Activated CD4-positive, alpha-beta memory T cell treated with anti-CD3 and anti-CD28 coated beads for 36 hours (primary cell): Measurements from ENCODE around the gene TMOD4. TPM values are rescaled to one million over a fixed set of nuclear protein-coding genes. Genes with fewer than 3 reads are reported as not detected.
A peak's percentile ranks its signal among the peaks of the same experiment; 100 is the strongest.
"Not testable (repeated sequence)": the region's sequence is repeated elsewhere in the genome, so short reads cannot be mapped to it uniquely, and the experiment has no call there.

Experiments
- CTCF ChIA-PET: fragments of 350-600 bp; sonication (Branson Sonifier 250); formaldehyde crosslinking; loops from one replicate; lab custom pipeline; 2021; ENCODE audit warnings: antibody characterized with exemption, inconsistent platforms; lab: Charles Lee
- POLR2A ChIA-PET: fragments of 350-600 bp; sonication (Branson Sonifier 250); formaldehyde crosslinking; loops from one replicate; lab custom pipeline; 2021; ENCODE audit warnings: antibody characterized with exemption; lab: Charles Lee
- DNase-seq: peaks from one replicate; pipeline ENCODE4 v3.0.0-alpha.2; 2020
- H3K27ac Mint-ChIP-seq: one replicate; pipeline ENCODE4 v1.8.0; 2021; ENCODE audit warnings: mixed read lengths
- H3K27me3 Mint-ChIP-seq: one replicate; pipeline ENCODE4 v1.8.0; 2021; ENCODE audit warnings: mixed read lengths
- H3K36me3 Mint-ChIP-seq: one replicate; pipeline ENCODE4 v1.8.0; 2021; ENCODE audit warnings: mixed read lengths
- H3K4me1 Mint-ChIP-seq: one replicate; pipeline ENCODE4 v1.8.0; 2021; ENCODE audit warnings: low read depth, mixed read lengths
- H3K4me3 Mint-ChIP-seq: one replicate; pipeline ENCODE4 v1.8.0; 2021; ENCODE audit warnings: mild to moderate bottlenecking, mixed read lengths
- H3K9me3 Mint-ChIP-seq: one replicate; pipeline ENCODE4 v1.8.0; 2021; ENCODE audit warnings: mixed read lengths
- intact Hi-C: fragments of 100-400 bp; cut with micrococcal nuclease; formaldehyde crosslinking; loops from one replicate; pipeline ENCODE4 v1.15.1; 2023
- total RNA-seq, 2 experiments: library from RNA; stranded (reverse); gene quantifications; one replicate each; pipeline ENCODE4 v1.2.3, GENCODE V29; 2021

The TMOD4 gene
- total RNA-seq = 1 to 10 TPM; 1.7 to 2.7 TPM

DNA sequence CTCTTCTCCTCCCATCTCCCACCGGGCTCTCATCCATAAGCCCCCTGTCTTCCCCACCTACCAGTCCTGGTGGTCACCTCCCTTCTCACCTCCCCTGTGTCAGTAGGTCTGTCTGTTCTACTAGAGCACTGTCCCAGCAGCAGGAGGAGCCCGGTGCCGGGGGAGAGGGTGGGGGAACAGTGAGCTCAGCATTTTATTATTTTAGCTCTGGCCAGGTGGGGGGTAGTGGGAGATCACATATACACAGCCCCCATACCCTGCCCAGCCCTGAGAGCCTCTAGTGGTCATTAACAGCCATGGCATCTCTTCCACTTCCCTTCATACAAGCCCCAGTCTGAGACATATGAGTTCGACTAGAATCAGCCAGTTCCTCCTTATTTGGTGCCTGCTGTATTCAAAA is at the start of gene TMOD4:
Gene TMOD4 (minus strand): TSS at position 119 of the 400 bp plus-strand sequence. CDS start 1,106 bp downstream, outside the sequence.
- ChIA-PET CTCF (interaction anchor here (1.0 to 1.1 kb wide), 2 partner anchors 14 to 19 kb away, joined by 3 to 5 read pairs; partner anchors contain the start of genes TNFAIP8L2 and VPS72), POLR2A (no interaction called here)
- Mint-ChIP-seq H3K9me3 (no peaks in the 10 kb centered on the region), H3K4me1 (no peaks in the 10 kb centered on the region), H3K4me3 (no peak within 1 kb of the TSS), H3K27me3 (no peaks in the 10 kb centered on the region), H3K27ac (peak within 1 kb of the TSS; percentile 55), H3K36me3 (peaks cover 32% of the 10 kb centered on the region)
- no peak for DNase-seq
- intact Hi-C loops = no loop called here

DNA sequence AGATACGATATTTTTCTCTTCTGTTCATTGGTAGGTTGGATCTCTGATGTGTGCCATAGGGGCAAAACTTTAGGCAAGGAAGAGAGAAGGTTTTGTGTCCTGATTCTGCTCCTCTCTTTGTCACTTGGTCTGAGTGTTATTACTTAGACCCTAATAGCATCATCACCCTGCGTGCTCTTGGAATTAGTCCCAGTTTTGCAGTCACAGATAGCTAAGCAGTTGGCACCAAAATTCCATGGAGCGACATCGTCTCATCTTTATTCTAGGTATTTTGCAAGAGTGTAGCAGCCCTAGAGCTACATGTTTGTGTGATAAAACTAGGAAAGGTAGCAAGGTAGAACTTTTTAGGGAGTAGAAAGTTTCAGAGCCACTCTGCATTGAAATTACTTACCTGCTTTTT is 46.3 kb upstream of the TMOD4 start:
- no peak for DNase-seq
- Mint-ChIP-seq H3K4me1 (peaks cover 8% of the 10 kb centered on the region), H3K9me3 (no peaks in the 10 kb centered on the region), H3K27me3 (no peaks in the 10 kb centered on the region), H3K27ac (no peak overlapping the region), H3K4me3 (no peak overlapping the region), H3K36me3 (peaks cover 15% of the 10 kb centered on the region)
- intact Hi-C loops = no loop called here
- POLR2A ChIA-PET = no interaction called here
- CTCF ChIA-PET = interaction anchor here (0.8 kb wide), 1 partner anchor 122 kb away, joined by 3 read pairs; no protein-coding TSS in a partner anchor

DNA sequence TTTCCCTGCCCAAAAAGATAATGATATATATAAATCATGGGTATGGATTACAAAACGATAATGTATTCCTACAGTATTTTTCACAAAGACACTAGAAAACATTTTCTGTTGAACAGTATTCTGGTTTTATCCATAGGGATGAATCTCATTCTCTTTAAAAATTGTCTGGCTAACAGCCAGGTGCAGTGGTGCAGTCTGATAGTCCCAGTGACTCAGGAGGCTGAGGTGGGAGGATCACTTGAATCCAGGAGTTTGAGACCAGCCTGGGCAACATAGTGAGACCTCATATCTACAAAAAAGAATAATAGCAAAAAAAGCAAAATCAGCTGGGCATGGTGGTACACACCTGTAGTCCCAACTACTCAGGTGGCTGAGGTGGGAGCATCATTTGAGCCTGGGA is 45.8 kb upstream of the TMOD4 start:
- peaks cover 9% of the 10 kb centered on the region for H3K4me1 Mint-ChIP-seq
- H3K4me3 Mint-ChIP-seq = no peak overlapping the region
- intact Hi-C loops = no loop called here
- no peak overlapping the region for H3K27ac Mint-ChIP-seq
- no peak for DNase-seq
- peaks cover 13% of the 10 kb centered on the region for H3K36me3 Mint-ChIP-seq
- ChIA-PET POLR2A (no interaction called here), CTCF (interaction anchor here (0.8 kb wide), 1 partner anchor 122 kb away, joined by 3 read pairs; no protein-coding TSS in a partner anchor)
- H3K27me3 Mint-ChIP-seq = no peaks in the 10 kb centered on the region
- no peaks in the 10 kb centered on the region for H3K9me3 Mint-ChIP-seq

DNA sequence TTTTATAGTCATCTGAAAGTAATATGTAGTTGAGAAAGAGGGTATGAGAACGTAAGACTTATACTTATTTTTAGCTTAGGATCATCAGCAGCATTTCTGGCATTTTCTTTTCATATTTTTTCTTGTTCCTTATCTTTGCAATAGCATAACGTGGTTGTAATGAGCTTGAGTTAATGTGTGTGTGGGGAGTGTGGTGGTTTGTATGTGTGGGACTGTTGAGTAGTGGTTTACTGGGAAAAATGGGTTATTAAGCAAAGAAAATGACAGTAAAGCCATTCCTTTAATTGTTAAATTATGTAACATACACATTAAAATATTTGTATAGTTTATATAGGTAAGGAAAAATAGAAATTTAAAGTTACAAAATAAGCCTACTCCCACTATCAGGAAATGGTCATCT is 37.8 kb upstream of the TMOD4 start:
- Mint-ChIP-seq H3K27ac (no peak overlapping the region), H3K36me3 (peaks cover 24% of the 10 kb centered on the region), H3K9me3 (no peaks in the 10 kb centered on the region), H3K27me3 (no peaks in the 10 kb centered on the region), H3K4me1 (peaks cover 32% of the 10 kb centered on the region), H3K4me3 (no peak overlapping the region)
- DNase-seq = no peak
- intact Hi-C loops = no loop called here
- ChIA-PET CTCF (interaction anchor here (2.3 kb wide), 1 partner anchor 113 kb away, joined by 13 read pairs; no protein-coding TSS in a partner anchor), POLR2A (interaction anchor here (1.2 kb wide), 1 partner anchor 34 kb away, joined by 3 read pairs; no protein-coding TSS in a partner anchor)

DNA sequence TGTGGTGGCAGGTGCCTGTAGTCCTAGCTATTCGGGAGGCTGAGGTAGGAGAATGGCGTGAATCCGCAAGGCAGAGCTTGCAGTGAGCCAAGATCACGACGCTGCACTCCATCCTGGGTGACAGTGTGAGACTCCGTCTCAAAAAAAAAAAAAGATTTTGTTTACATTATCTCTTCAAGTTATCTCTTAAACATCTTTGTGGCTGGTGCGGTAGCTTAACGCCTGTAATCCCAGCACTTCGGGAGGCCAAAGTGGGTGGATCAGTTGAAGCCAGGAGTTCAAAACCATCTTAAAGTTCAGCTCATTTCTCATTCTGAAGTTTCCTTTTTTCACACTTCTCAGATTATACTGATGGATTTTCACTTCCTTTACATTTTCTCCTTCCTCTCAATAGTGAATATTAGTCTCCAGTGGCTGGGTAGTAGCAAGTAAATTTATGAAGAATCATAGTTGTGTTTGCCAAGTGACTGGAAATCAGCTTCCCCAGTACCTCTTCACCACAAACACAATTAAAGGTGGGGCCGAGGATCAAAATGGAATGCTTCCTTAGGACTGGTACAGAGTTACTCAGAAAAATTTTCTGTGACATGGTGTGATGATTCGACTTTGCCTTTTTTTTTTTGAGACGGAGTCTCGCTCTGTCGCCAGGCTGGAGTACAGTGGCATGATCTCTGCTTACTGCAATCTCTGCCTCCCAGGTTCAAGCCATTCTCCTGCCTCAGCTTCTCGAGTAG is 36.4 kb upstream of the TMOD4 start:
- no peak overlapping the region for H3K4me3 Mint-ChIP-seq
- peak overlapping the region; percentile 16 for H3K27ac Mint-ChIP-seq
- peaks cover 27% of the 10 kb centered on the region for H3K4me1 Mint-ChIP-seq
- no peaks in the 10 kb centered on the region for H3K9me3 Mint-ChIP-seq
- intact Hi-C loops = no loop called here
- peaks cover 24% of the 10 kb centered on the region for H3K36me3 Mint-ChIP-seq
- ChIA-PET POLR2A (interaction anchor here (0.7 to 1.7 kb wide), 4 partner anchors 12 to 70 kb away, joined by 3 to 5 read pairs (median 3); partner anchors contain the start of gene ZNF687), CTCF (interaction anchor here (0.7 to 2.3 kb wide), 3 partner anchors 16 to 188 kb away, joined by 3 to 13 read pairs (median 5); no protein-coding TSS in a partner anchor)
- peak; percentile 29 for DNase-seq
- no peaks in the 10 kb centered on the region for H3K27me3 Mint-ChIP-seq

DNA sequence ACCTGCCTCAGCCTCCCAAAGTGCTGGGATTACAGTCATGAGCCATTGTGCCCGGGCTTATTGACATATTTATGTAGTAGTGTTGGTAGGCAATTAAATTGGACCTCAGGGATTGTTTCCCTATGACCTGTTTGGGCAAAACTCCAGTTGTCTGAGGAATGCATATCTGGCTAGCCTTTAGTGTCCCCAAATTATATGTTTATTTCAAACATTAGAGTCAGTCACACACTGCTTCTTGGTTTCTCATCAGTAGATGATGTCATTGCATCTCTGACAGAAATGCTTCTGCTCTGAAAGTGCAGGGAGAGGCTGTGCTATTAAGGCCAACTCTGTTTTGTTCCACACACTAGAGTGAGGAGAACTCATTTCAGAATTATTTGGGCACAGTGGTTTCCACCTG is 35.0 kb upstream of the TMOD4 start:
- ChIA-PET CTCF (no interaction called here), POLR2A (interaction anchor here (1.3 kb wide), 1 partner anchor 71 kb away, joined by 3 read pairs; the partner anchor contains the start of gene ZNF687)
- Mint-ChIP-seq H3K36me3 (peaks cover 26% of the 10 kb centered on the region), H3K9me3 (no peaks in the 10 kb centered on the region), H3K4me1 (peaks cover 25% of the 10 kb centered on the region), H3K4me3 (no peak overlapping the region), H3K27me3 (no peaks in the 10 kb centered on the region), H3K27ac (peak overlapping the region; percentile 8)
- intact Hi-C loops = no loop called here
- no peak for DNase-seq

DNA sequence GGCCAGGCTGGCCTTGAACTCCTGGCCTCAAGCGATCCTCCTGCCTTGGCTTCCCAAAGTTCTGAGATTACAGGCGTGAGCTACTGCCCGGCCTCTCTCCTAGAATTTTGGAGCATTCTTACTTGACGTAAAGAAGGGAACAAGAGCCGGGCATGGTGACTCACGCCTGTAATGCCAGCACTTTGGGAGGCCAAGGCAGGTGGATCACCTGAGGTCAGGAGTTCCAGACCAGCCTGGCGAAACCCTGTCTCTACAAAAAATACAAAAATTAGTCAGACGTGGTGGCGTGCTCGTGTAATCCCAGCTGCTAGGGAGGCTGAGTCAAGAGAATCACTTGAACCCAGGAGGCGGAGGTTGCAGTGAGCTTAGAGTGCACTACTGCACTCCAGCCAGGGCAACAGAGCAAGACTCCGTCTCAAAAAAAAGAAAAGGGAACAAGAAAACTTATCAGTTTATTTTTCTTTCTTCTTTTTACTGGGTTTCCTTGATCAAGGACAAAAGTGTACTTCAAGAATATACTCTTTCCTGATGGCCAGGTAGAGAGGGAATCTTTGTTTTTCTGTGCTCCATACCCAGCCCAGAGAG is 29.7 kb upstream of the TMOD4 start:
- CTCF ChIA-PET = interaction anchor here (1.5 kb wide), 1 partner anchor 46 kb away, joined by 7 read pairs; no protein-coding TSS in a partner anchor
- Mint-ChIP-seq H3K27ac (peak overlapping the region; percentile 23), H3K4me1 (peaks cover 25% of the 10 kb centered on the region)

DNA sequence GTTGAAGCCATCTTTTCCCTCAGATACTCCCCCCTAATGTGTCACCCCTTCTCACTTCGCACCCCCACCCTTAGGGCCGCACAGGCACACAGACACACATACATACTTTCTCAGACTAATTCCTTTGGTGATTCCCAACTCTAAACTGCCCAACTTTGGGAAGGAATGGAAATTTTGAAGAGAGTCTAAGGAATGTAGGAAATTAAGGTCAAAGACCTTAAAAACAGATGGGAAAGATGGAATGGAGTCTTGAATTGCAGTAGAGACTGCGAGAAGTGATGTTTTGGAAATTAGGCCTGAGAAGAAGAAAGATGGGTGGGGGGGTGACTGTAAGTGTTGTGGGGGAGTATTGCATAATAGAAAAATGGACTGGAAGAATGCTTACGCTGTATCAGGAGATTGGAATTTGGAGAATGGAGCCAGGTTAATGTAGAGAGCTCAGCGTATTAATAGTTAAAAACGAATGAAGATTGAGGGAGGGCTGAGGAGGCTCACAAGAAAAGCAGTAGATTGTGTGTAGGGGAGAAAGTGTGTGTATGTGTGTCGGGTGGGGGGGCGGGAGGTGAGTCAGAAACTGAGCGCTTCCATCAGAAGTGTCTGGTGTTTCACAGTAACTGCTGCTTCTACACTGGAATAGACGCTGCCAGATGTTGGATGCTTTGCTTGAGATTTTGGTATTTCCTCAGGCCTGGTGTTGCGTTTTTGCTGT is 24.2 kb upstream of the TMOD4 start:
- intact Hi-C loops = loop anchor here (2.0 to 5.0 kb wide), 6 partner anchors 43 to 257 kb away; partner anchors contain the start of genes CDC42SE1, PI4KB, POGZ and PSMB4
- CTCF ChIA-PET = interaction anchor here (0.7 to 2.0 kb wide), 6 partner anchors 10 to 141 kb away, joined by 3 to 10 read pairs (median 5); partner anchors contain the start of gene VPS72
- H3K36me3 Mint-ChIP-seq = peaks cover 17% of the 10 kb centered on the region
- H3K9me3 Mint-ChIP-seq = no peaks in the 10 kb centered on the region
- peak overlapping the region; percentile 96 for H3K27ac Mint-ChIP-seq
- POLR2A ChIA-PET = interaction anchor here (0.9 to 1.8 kb wide), 6 partner anchors 10 to 82 kb away, joined by 3 to 11 read pairs (median 4); partner anchors contain the start of genes PSMD4 and VPS72
- peaks cover 45% of the 10 kb centered on the region for H3K4me1 Mint-ChIP-seq
- H3K27me3 Mint-ChIP-seq = no peaks in the 10 kb centered on the region
- H3K4me3 Mint-ChIP-seq = peak overlapping the region; percentile 99
- DNase-seq = peak; percentile 47

More for the DNA sequence above, 29.7 kb upstream of the TMOD4 start:
- H3K27me3 Mint-ChIP-seq, H3K4me3 Mint-ChIP-seq, DNase-seq, H3K9me3 Mint-ChIP-seq, intact Hi-C loops: not testable (repeated sequence)
- peaks cover 12% of the 10 kb centered on the region for H3K36me3 Mint-ChIP-seq
- POLR2A ChIA-PET = interaction anchor here (1.2 kb wide), 1 partner anchor 76 kb away, joined by 3 read pairs; no protein-coding TSS in a partner anchor

DNA sequence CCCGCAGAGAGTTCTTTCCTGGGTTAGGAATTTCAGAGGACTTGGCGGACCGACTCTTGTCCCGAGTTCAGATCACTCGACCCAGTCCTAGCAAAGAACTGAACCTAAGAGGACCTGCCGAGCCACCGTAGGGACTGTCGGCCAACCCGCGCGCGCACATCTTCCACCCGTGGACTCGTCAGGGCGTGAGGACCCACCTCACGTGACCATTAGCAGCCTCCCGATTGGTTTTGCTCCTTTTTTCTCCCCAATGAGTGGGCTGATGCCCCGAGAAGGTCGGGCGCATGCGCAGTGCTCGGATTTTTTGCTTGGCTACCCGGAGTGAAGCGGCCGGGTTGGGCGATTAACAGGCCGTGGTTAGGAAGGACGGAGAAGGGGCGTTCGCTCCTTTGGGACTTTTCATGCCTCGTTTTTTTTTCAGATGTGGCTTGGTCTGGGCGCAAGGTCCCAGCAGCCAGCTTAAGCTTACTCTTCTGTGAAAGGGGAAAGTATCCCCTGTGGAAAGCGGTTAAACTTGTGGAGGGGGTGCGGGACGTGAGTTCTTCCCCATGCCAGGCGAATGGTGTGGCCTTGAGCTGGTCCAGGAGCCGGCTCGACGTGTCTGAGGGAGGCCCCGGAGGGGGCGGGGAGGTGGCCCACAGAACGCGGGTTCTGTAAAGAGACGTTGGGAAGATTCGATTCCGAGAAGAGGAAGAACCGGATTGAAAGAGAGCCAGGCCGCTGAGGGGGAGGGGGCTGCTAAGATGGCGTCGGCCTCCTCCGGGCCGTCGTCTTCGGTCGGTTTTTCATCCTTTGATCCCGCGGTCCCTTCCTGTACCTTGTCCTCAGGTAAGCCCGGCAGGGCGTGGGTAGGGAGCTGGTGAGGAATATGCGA is 22.7 kb upstream of the TMOD4 start, which contains the start of gene PIP5K1A:
Gene PIP5K1A (plus strand): TSS at position 299 of the 874 bp plus-strand sequence. CDS start 445 bp downstream, at position 744.
- H3K9me3 Mint-ChIP-seq = no peaks in the 10 kb centered on the region
- ChIA-PET POLR2A (interaction anchor here (0.6 to 1.8 kb wide), 9 partner anchors 8 to 115 kb away, joined by 3 to 11 read pairs (median 3); partner anchors contain the start of genes LYSMD1, PSMD4, SCNM1 and VPS72), CTCF (interaction anchor here (0.8 to 1.7 kb wide), 4 partner anchors 9 to 142 kb away, joined by 3 to 10 read pairs (median 6); partner anchors contain the start of genes VPS72 and ZNF687)
- no peaks in the 10 kb centered on the region for H3K27me3 Mint-ChIP-seq
- peaks cover 17% of the 10 kb centered on the region for H3K36me3 Mint-ChIP-seq
- intact Hi-C loops = loop anchor here (1.0 to 5.0 kb wide), 10 partner anchors 8 to 259 kb away; partner anchors contain the start of genes CDC42SE1, LYSMD1, PI4KB and POGZ
- peak within 1 kb of the TSS; percentile 99 for H3K4me3 Mint-ChIP-seq
- DNase-seq = peak; percentile 99
- peak within 1 kb of the TSS; percentile 96 for H3K27ac Mint-ChIP-seq
- peaks cover 37% of the 10 kb centered on the region for H3K4me1 Mint-ChIP-seq

DNA sequence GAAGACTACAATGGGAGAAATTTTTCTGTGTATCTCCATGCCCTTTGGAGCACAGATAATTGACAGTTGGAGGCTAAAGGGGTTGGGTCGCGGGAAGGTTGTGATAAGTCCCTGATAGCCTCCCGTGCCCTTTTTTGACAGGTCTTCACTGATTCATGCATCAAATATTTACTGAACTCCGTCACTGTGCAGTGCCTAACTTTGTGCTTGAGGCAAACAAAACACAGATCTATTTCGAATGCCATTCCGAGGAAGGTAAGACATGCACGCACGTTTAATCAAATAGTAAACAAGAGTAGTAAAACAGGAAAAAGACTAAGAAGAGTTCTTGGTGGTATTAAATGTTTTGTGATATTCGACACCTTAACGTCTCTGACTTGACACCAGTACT is 22.1 kb upstream of the TMOD4 start:
- H3K9me3 Mint-ChIP-seq = no peaks in the 10 kb centered on the region
- ChIA-PET POLR2A (interaction anchor here (1.1 to 1.8 kb wide), 2 partner anchors 57 to 84 kb away, joined by 7 to 8 read pairs; partner anchors contain the start of gene PSMD4), CTCF (interaction anchor here (1.4 to 1.6 kb wide), 2 partner anchors 54 to 143 kb away, joined by 5 to 6 read pairs; no protein-coding TSS in a partner anchor)
- peaks cover 17% of the 10 kb centered on the region for H3K36me3 Mint-ChIP-seq
- peak overlapping the region; percentile 96 for H3K27ac Mint-ChIP-seq
- DNase-seq = no peak
- intact Hi-C loops = loop anchor here (1.0 to 5.0 kb wide), 10 partner anchors 8 to 259 kb away; partner anchors contain the start of genes CDC42SE1, LYSMD1, PI4KB and POGZ
- H3K4me1 Mint-ChIP-seq = peaks cover 37% of the 10 kb centered on the region
- H3K27me3 Mint-ChIP-seq = no peaks in the 10 kb centered on the region
- peak overlapping the region; percentile 99 for H3K4me3 Mint-ChIP-seq
